ENCODE measurements around the gene CTNS. TPM values are rescaled to one million over a fixed set of nuclear protein-coding genes. Genes with fewer than 3 reads are reported as not detected.

CTNS gene
- total RNA-seq, 1 experiment from 2014 or later = 17.9 TPM

- Histone ChIP-seq H3K4me3 (ENCODE audit: insufficient read depth, low read depth, low read length) (no peak overlapping the region), H3K36me3 (replicated peaks; ENCODE audit: control insufficient read depth, insufficient read depth, low read length) (peaks cover 7% of the 10 kb centered on the region), H3K27me3 (ENCODE audit: control insufficient read depth, insufficient read depth, low read length) (no peaks in the 10 kb centered on the region)
- no peak for DNase-seq
Observed at GRCh38 chr17:3603870-3604259, 32.7 kb upstream of the CTNS start.

GRCh38 chr17:3609689-3610088 lies 26.9 kb upstream of the CTNS start:
- H3K27me3 ChIP-seq (ENCODE audit: control insufficient read depth, insufficient read depth, low read length) = no peaks in the 10 kb centered on the region
- peaks cover 30% of the 10 kb centered on the region for H3K36me3 ChIP-seq (replicated peaks; ENCODE audit: control insufficient read depth, insufficient read depth, low read length)
- H3K4me3 ChIP-seq (ENCODE audit: insufficient read depth, low read depth, low read length) = no peak overlapping the region
- no peak for DNase-seq

- no peak overlapping the region for H3K4me3 ChIP-seq (ENCODE audit: insufficient read depth, low read depth, low read length)
- no peaks in the 10 kb centered on the region for H3K27me3 ChIP-seq (ENCODE audit: control insufficient read depth, insufficient read depth, low read length)
- no peak for DNase-seq
- peaks cover 33% of the 10 kb centered on the region for H3K36me3 ChIP-seq (replicated peaks; ENCODE audit: control insufficient read depth, insufficient read depth, low read length)
Observed at GRCh38 chr17:3610523-3610922, 26.0 kb upstream of the CTNS start.

GRCh38 chr17:3613124-3613523 lies 23.4 kb upstream of the CTNS start:
- no peak for DNase-seq
- H3K27me3 ChIP-seq (ENCODE audit: control insufficient read depth, insufficient read depth, low read length) = no peaks in the 10 kb centered on the region
- no peak overlapping the region for H3K4me3 ChIP-seq (ENCODE audit: insufficient read depth, low read depth, low read length)
- H3K36me3 ChIP-seq (replicated peaks; ENCODE audit: control insufficient read depth, insufficient read depth, low read length) = peaks cover 37% of the 10 kb centered on the region

- no peaks in the 10 kb centered on the region for H3K27me3 ChIP-seq (ENCODE audit: control insufficient read depth, insufficient read depth, low read length)
- peaks cover 23% of the 10 kb centered on the region for H3K36me3 ChIP-seq (replicated peaks; ENCODE audit: control insufficient read depth, insufficient read depth, low read length)
- no peak overlapping the region for H3K4me3 ChIP-seq (ENCODE audit: insufficient read depth, low read depth, low read length)
- no peak for DNase-seq
Observed at GRCh38 chr17:3615160-3615870, 21.2 kb upstream of the CTNS start.

- DNase-seq = no peak
- no peak overlapping the region for H3K4me3 ChIP-seq (ENCODE audit: insufficient read depth, low read depth, low read length)
- H3K27me3 ChIP-seq (ENCODE audit: control insufficient read depth, insufficient read depth, low read length) = no peaks in the 10 kb centered on the region
- H3K36me3 ChIP-seq (replicated peaks; ENCODE audit: control insufficient read depth, insufficient read depth, low read length) = peaks cover 28% of the 10 kb centered on the region
Observed at GRCh38 chr17:3621146-3621720, 15.3 kb upstream of the CTNS start.

- H3K36me3 ChIP-seq (replicated peaks; ENCODE audit: control insufficient read depth, insufficient read depth, low read length) = peaks cover 24% of the 10 kb centered on the region
- no peaks in the 10 kb centered on the region for H3K27me3 ChIP-seq (ENCODE audit: control insufficient read depth, insufficient read depth, low read length)
- H3K4me3 ChIP-seq (ENCODE audit: insufficient read depth, low read depth, low read length) = no peak overlapping the region
- no peak for DNase-seq
Observed at GRCh38 chr17:3622977-3623594, 13.5 kb upstream of the CTNS start.

- no peaks in the 10 kb centered on the region for H3K27me3 ChIP-seq (ENCODE audit: control insufficient read depth, insufficient read depth, low read length)
- peaks cover 25% of the 10 kb centered on the region for H3K36me3 ChIP-seq (replicated peaks; ENCODE audit: control insufficient read depth, insufficient read depth, low read length)
- DNase-seq = no peak
- no peak overlapping the region for H3K4me3 ChIP-seq (ENCODE audit: insufficient read depth, low read depth, low read length)
Observed at GRCh38 chr17:3626831-3627768, 9.5 kb upstream of the CTNS start.

- Histone ChIP-seq H3K4me3 (ENCODE audit: insufficient read depth, low read depth, low read length) (no peak overlapping the region), H3K36me3 (replicated peaks; ENCODE audit: control insufficient read depth, insufficient read depth, low read length) (peaks cover 23% of the 10 kb centered on the region), H3K27me3 (ENCODE audit: control insufficient read depth, insufficient read depth, low read length) (no peaks in the 10 kb centered on the region)
- no peak for DNase-seq
Observed at GRCh38 chr17:3627769-3628167, 8.8 kb upstream of the CTNS start.

- peaks cover 10% of the 10 kb centered on the region for H3K36me3 ChIP-seq (replicated peaks; ENCODE audit: control insufficient read depth, insufficient read depth, low read length)
- H3K27me3 ChIP-seq (ENCODE audit: control insufficient read depth, insufficient read depth, low read length) = no peaks in the 10 kb centered on the region
- no peak for DNase-seq
- H3K4me3 ChIP-seq (ENCODE audit: insufficient read depth, low read depth, low read length) = no peak overlapping the region
Observed at GRCh38 chr17:3630781-3631180, 5.8 kb upstream of the CTNS start.

- DNase-seq = no peak
- Histone ChIP-seq H3K4me3 (ENCODE audit: insufficient read depth, low read depth, low read length) (no peak overlapping the region), H3K27me3 (ENCODE audit: control insufficient read depth, insufficient read depth, low read length) (no peaks in the 10 kb centered on the region), H3K36me3 (replicated peaks; ENCODE audit: control insufficient read depth, insufficient read depth, low read length) (peaks cover 10% of the 10 kb centered on the region)
Observed at GRCh38 chr17:3632287-3632686, 4.3 kb upstream of the CTNS start.

GRCh38 chr17:3635474-3636153 lies 946 bp upstream of the CTNS start:
- DNase-seq = no peak
- H3K36me3 ChIP-seq (replicated peaks; ENCODE audit: control insufficient read depth, insufficient read depth, low read length) = peaks cover 1% of the 10 kb centered on the region
- H3K4me3 ChIP-seq (ENCODE audit: insufficient read depth, low read depth, low read length) = peak overlapping the region; percentile 96
- H3K27me3 ChIP-seq (ENCODE audit: control insufficient read depth, insufficient read depth, low read length) = no peaks in the 10 kb centered on the region

GRCh38 chr17:3636908-3637373 lies 381 bp downstream of the CTNS start:
- peak; percentile 83 for DNase-seq
- peak overlapping the region; percentile 82 for H3K4me3 ChIP-seq (ENCODE audit: insufficient read depth, low read depth, low read length)
- no peaks in the 10 kb centered on the region; the same call in 1 of the 2 replicates for H3K36me3 ChIP-seq (replicated peaks; ENCODE audit: control insufficient read depth, insufficient read depth, low read length)
- H3K27me3 ChIP-seq (ENCODE audit: control insufficient read depth, insufficient read depth, low read length) = no peaks in the 10 kb centered on the region
